Medulla oblongata (tissue), 1 donor: ENCODE measurements around the gene LIPE.

Experiments used
- DNase-seq: peaks from one replicate; pipeline ENCODE4 v3.0.0-alpha.2; 2015; ENCODE audit errors: extremely low spot score

Gene LIPE

DNA sequence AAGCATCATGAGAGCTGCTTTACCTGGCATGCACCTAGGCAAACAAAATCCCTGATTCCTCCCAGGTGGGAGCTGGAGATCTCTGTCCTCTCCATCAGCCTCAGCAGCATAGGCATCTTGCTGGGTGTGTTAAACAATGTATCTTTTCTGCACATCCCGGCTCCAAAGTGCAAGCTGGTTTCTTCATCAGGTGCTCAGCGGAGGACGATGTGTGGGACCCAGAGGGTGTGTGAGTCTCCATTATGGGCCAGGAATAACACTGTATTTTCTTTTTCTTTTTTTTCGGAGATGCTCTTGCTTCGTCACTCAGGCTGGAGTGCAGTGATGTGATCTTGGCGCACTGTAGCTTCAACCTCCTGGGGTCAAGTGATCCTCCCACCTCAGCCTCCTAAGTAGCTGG lies 47.0 kb downstream of the LIPE start:
- DNase-seq, result no peak

DNA sequence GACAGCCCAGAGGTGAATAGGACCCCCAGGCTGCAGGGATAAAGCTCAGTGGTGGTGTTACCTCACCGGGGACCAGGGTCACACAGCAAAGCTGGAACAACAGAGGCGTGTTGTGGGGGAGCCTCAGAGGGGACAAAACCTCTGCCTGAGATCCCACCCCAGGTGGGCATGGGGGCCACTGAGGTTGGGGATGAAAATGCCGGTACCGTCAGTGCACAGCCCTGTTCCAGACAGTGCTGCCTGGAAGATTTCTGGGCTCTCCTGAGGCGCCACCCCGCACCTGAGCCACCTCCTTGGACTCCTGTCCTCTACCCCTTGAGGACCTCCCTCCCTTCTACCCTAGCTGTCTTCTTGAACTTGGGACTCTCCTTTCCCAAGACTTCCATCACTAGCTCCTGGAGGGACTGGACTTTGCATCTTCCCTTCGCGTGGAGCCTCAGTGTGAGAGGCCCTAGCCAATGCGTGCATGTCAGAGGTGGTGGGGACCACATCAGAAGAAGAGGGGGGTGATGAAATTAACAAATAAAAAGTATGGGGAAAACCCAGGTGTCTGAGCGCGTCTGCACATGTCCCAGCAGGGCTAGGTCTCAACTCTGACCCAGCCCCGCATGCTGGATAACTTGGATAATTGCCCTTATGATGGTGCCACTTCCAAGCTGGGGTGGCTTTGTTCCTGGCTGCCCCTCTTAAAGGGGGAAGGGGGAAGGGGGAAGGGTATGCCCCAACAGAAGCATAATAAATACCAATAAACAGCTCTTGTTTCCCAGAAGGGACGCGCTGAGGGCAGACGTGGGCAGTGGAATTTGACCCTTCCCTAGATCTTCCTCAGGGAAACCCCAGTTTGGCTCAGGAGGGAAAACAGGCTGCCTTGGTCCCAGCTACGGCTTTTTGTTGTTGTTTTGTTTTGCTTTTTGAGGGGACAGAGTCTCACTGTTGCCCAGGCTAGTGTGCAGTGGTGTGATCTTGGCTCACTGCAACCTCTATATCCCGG lies 48.7 kb downstream of the LIPE start:
- no peak for DNase-seq

DNA sequence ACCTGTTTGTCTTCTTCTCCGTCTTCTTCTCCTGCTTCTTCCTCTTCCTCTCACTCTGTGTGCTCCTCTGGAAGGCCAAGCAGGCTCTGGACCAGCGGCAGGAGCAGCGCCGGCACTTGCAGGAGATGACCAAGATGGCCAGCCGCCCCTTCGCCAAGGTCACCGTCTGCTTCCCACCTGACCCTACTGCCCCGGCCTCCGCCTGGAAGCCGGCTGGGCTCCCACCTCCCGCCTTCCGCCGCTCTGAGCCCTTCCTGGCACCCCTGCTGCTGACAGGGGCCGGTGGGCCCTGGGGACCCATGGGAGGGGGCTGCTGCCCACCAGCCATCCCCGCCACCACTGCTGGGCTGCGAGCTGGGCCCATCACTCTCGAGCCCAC lies 51.0 kb downstream of the LIPE start:
- DNase-seq, result no peak

DNA sequence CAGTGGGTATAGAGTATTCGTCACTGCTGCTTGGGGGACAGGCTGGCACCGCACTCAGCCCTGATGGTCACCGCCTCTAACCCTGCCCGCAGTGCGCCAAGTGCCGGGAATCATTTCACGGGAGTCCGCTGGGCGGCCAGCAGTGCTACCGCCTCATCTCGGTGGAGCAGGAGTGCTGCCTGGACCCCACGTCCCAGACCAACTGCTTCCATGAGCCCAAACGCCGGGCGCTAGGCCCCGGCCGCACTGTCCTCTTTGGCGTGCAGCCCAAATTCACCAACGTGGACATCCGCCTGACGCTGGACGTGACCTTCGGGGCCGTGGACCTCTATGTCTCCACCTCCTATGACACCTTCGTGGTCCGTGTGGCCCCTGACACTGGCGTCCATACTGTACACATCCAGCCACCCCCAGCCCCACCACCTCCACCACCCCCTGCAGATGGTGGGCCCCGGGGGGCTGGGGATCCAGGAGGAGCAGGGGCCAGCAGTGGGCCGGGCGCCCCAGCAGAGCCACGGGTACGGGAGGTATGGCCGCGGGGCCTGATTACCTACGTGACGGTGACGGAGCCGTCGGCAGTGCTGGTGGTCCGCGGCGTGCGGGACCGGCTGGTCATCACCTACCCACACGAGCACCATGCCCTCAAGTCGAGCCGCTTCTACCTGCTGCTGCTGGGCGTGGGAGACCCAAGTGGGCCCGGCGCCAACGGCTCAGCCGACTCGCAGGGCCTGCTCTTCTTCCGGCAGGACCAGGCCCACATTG lies 51.6 kb downstream of the LIPE start:
- DNase-seq, result no peak

DNA sequence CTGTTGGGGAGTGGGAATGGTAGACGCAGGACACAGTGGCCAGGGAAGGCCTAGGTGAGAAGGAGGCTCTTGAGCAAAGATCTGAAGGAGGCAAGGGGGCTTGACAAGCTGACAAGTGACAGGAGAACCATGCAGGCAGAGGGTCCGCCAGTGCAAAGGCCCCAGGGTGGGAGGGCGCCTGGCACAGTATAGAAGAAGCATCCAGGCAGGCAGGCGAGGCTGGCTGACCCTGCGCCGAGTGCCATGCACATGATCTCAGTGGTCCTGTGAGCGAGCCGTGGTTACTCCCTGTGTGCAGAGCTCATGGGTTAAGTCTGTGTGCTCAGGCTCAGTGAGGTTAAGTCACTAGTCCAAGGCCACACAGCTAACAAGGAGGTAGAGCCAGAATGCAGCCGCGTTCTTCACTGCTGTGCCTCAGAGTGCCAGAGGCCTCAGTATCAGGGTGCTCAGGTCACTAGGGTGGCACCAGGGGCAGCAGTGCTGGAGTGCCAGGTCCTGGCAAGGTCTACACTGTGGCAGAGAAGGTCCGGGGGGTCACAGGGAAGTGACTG lies 52.3 kb downstream of the LIPE start:
- DNase-seq, result no peak

DNA sequence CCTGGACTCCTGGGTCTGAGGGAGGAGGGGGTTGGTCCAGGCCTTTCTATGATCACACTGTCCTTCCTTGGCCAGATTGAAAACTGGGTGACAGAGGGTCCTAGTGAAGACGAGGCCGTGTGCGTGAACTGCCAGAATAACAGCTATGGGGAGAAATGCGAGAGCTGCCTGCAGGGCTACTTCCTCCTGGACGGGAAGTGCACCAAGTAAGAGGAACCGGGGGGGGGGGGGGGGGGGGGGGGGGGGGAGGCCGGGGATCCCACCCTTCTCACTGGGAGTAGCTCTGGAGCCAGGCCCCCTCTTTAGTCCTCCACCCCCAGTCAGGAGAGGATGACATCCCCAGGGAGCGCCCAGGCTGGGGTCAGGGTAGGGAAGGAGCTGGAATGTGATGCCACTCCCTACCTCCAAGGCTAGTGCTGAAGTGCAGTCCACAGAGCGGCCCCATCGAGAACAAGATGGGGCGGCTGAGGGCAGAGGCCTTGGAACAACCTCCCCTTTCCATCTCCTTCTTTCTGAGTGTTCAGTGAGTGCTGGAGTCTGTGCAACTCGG lies 56.5 kb downstream of the LIPE start:
- no peak for DNase-seq

DNA sequence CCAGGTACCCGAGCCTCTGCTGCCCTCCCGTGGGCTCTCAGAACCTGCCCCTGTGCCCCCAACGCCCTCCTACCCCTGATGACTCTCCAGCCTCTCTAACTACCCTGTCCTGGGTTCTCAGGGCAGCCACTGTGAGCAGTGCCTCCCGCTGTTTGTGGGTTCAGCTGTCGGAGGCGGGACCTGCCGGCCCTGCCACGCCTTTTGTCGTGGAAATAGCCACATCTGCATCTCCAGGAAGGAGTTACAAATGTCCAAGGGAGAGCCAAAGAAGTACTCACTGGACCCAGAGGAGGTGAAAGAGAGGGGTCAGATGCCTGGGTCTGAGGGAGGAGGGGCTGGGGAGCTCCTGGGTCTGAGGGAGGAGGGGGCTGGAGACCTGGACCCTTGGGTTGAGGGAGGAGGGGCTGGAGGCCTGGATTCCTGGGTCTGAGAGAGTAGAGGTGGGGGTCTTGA lies 57.1 kb downstream of the LIPE start:
- no peak for DNase-seq

DNA sequence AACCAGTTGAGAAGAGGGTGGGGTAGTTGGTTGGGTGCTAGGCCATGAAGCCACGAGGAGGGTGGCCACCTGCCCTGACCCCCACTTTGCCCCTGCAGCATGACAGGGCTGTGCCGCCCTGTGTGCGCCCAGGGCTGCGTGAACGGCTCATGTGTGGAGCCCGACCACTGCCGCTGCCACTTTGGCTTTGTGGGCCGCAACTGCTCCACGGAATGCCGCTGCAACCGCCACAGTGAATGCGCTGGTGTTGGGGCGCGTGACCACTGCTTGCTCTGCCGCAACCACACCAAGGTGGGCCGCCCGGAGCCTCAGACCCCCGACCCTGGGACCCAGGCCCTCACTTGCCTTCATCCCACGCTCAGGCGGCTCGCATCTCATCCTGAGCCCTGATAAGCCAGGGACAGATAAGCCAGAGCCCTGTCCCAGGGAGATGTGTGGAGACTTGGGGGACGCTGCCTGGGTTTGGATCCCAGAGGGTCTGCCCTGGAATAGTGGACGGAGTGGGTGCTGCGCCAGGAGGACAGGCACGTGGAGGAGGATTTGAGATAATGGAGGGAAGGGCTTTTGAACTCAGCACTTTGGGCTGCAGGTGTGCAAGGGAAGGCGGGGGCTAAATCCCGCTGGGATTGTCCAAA lies 57.6 kb downstream of the LIPE start:
- DNase-seq, result no peak

DNA sequence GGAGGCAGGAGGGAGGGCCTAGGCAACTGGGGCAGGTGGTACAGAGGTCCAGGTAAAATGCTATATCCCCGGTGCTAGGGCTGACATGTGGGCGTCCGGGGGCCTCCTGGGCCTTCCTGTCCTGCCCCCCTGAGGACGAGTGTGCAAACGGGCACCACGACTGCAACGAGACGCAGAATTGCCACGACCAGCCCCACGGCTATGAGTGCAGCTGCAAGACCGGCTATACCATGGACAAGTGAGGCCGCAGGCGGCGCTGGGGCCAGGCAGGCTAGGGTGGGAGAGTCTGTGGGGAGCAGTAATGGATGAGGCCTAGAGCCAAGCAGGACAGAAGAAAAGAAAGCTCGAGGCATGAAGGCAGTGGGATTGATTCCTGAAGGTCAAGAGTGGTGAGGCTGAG lies 58.4 kb downstream of the LIPE start:
- no peak for DNase-seq

DNA sequence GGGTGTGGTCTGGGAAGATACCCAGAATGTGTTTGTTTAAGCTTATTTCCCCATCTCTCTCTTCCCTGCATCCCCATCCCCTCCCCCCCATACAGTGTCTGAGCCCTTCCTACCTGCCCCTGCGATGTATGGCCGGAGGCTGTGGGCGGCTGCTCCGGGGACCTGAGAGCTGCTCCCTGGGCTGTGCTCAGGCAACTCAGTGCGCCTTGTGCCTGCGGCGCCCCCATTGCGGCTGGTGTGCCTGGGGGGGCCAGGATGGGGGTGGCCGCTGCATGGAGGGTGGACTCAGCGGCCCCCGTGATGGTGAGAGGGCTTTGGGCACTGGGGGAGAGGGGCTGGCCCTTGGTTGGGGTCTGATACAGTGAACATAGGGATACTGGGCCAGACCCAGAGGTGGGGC lies 58.8 kb downstream of the LIPE start:
- no peak for DNase-seq

DNA sequence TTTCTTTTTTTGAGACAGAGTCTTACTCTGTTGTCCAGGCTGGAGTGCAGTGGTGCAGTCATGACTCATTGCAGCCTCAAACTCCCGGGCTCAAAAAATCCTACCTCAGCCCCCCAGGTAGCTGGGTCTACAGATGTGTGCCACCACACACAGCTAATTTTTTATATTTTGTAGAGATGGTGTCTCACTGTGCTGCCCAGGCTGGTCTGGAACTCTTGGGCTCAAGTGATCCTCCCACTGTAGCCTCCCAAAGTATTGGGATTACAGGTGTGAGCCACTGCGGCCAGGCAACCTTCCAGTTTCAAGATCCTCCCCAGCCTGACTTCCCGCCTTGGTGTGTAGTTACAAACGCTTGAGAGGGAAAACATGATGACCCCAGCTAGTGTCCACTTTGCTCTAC lies 59.3 kb downstream of the LIPE start:
- no peak for DNase-seq

DNA sequence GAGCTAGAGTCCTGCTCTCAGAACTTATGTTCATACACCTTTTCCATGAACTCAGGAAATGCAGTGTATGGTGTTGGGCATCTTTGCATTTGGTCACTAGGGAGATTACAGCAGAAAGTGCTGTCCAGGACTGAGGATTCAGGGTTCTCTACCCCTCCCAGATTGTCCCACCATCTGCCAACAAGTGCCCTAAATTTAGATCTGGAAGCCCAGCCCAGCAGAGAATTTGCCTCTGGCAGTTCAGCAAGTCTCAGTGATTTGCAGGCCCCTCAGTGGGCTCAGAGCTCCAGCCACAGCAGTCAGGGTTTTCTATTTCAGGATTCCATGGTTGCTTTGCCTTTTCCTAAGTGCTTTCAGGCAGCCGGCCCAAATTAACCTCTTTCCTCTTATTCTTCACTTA lies 60.5 kb downstream of the LIPE start:
- DNase-seq, result no peak

DNA sequence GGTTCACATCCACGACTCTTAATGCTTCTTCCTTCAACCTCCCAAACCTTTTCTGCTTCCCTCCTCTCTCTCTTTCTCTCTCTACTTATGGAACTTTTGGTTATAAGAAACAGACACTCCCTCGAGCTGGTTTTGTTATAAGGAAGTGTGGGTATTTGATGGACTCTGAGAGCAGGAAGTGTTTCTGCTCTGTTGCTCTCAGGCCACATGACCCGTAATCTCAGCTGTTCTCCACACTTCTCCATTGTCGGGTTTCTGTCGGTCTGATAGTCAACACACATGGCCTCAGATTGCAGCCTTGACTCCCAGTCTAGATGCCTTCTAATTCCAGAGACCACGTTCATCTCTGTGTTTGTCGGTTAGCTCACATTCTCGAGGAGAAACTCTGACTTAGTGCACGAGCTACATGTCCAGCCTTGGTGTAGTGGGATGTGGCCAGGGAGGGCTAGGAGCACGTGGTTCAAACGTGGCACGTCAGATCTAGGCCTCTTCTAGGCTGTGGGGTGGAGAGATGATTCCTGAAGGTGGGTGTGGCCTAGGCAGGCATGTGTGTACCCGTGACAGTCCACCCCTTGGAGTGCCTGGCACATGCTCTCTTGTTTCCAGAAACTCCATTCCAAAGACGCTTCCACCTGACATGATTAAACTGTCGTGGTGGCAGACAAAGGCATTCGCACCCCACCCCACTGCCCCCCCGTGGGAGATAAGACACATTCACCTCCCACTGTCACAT lies 63.4 kb downstream of the LIPE start:
- peak; percentile 68 for DNase-seq

DNA sequence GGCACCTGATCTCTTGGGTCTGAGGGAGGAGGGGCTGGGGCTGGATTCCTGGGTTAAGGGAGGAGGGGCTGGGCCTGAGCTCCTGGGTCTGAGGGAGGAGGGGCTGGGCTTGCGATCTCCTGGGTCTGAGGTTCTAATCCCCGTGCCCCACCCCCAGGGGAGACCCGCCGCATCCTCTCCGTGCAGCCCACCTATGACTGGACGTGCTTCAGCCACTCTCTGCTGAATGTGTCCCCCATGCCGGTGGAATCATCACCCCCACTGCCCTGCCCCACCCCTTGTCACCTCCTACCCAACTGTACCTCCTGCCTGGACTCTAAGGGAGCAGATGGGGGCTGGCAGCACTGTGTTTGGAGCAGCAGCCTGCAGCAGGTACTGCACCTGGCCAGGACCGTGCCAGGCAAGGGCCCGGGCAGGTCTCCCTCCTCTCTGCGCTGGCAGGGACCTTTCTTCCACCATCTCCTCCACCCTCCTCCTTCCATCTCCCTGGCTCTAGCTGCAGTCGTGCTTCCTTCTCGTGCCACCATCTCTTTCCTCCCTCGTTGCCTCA lies 64.2 kb downstream of the LIPE start:
- no peak for DNase-seq

DNA sequence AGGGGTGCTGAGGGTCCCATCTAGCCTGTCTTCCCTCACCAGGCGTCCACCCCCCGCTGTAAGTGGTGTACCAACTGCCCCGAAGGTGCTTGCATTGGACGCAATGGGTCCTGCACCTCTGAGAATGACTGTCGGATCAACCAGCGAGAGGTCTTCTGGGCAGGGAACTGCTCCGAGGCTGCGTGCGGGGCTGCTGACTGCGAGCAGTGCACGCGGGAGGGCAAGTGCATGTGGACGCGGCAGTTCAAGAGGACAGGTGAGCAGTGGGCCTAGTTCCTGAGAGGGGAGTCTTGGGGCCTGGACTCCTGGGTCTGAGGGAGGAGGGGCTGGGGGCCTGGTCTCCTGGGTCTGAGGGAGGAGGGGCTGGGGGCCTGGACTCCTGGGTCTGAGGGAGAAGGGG lies 64.8 kb downstream of the LIPE start:
- DNase-seq, result no peak

DNA sequence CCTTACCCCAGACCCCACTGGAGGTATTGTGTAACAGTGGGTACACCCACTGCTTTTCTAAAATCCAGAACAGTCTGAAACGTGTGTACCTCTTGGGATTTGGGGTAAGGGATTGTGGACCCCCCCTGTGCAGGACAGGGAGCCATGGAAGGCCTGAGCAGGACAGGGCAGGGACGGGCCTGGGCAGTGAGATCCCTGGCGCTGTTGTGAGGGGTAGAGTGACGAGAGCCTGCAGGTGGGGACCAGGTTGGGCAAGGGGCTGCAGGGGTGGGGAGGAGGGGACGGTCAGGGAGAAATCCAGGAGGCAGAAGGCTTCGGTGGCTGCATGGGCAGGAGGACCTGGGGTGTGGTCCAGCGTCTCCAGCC lies 65.7 kb downstream of the LIPE start:
- no peak for DNase-seq

DNA sequence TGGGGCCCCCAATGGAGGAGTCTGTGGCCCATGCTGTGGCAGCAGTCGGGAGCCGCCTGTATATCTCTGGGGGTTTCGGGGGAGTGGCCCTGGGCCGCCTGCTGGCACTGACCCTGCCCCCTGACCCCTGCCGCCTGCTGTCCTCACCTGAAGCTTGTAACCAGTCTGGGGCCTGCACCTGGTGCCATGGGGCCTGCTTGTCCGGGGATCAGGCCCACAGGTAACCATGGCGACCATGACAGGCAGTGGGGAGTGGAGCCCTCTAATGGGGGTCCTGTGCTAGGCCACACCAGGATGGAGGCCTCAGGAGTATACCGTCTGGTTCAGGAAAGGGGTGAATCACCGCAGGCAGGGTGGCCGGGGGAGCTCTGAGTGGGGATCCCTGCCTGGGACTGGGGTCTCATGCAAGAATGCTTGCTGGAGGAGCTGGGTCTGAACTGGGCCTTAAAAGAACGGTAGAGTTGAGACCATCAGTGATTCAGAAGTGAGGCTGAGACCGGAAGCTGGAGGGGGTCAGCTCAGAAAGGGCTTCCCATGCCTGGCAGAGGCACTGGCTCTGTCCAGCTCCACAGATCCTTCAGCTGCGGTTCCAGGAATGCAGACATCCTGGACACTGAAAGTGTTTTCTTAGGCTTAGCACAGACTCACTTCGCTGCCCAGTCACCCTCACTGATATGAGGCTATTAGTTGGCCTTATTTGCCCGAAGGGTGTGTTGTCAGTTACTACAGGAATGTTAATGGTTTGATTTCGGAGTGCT lies 66.2 kb downstream of the LIPE start:
- no peak for DNase-seq

DNA sequence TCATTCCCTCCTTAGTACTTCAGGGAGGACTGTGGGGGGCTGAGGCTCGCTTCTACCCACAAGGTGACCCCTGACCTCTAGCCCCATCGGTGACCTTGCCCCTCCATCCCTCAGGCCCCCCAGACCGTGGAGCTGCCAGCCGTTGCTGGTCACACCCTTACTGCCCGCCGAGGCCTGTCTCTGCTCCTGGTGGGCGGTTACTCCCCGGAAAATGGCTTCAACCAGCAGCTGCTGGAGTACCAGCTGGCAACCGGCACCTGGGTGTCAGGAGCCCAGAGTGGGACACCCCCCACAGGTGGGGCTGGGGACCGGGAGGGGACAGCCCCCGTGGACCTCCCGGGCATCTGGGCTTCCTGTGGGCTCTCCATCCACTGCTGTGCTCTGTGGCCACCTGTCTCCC lies 69.9 kb downstream of the LIPE start:
- no peak for DNase-seq

DNA sequence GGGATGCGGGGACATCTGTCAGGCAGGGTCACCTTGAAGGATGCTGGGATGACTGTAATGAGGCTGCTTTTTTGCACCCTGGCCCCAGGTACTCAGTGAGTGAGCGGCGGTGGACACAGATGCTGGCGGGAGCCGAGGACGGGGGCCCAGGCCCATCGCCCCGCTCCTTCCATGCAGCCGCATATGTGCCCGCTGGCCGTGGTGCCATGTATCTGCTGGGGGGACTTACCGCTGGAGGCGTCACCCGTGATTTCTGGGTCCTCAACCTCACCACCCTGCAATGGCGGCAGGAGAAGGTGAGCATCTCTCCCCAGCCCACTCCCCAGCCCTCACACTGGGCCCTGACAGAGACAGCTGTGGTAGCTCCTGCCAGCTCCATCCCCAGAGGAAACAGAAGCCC lies 70.5 kb downstream of the LIPE start:
- no peak for DNase-seq

DNA sequence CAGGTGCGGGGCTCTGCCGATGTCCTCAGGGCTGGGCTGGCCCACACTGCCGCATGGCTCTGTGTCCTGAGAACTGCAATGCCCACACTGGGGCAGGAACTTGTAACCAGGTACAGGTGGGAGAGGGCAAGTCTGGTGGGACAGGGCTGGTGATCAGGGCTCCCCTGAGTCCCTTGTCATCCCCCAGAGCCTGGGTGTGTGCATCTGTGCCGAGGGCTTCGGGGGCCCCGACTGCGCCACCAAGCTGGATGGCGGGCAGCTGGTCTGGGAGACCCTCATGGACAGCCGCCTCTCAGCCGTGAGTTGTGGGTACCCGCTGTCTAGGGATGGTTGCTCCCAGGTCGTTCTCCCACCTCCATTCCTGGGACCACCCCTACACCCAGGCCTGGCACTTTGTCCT lies 71.3 kb downstream of the LIPE start:
- DNase-seq, result no peak
